ENCODE measurements around the gene ZBTB33.

Gene ZBTB33

DNA sequence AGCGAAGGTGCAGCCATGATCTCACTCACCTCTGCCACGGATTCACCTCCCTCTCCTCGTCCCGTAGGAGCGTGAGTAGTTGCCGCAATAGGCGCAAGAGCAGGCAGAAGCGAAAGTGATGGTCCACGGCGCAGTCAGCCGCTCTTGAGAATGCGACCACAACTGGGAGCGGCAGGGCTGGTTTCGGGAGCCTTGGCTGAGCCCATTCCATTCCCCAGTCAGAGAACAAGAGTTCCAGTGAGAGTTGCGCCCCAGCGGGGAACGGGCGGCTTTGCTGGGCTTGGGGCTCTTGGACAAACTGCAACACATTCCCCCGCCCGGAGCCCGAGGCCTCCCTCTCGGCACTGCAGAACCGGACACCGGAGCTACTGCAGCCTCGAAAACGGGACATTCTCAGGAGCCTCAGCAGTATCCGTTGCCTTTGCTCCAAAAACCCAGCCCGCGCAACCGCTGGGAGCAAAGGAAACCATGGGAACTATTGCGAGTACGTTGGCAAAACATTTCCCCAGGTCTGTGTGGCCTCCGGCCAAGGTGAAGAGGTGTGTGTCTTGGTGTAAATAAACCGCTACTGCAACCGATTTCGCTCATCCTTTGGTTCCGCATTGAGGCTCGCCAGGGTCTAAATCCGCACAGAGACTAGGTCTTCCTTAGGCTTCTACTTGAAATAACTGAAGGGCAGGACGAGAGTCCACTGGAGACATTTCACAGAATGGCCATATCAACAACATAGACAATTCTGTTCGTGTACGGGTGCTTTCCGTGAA, 5.7 kb upstream of the ZBTB33 start:
- Histone ChIP-seq H2AFZ (peak overlapping the region; percentile 90), H3K27ac (peak overlapping the region; percentile 91), H3K79me2 (peaks cover 7% of the 10 kb centered on the region), H3K9me3 (ENCODE audit: control insufficient read depth, low read length) (no peaks in the 10 kb centered on the region), H3K4me3 (ENCODE audit: low read depth, low read length) (peak overlapping the region; percentile 79), H3K36me3 (ENCODE audit: control insufficient read depth, insufficient read depth, low read length) (no peaks in the 10 kb centered on the region), H3K4me1 (no peaks in the 10 kb centered on the region), H3K9ac (no peak overlapping the region), H3K27me3 (ENCODE audit: control insufficient read depth, insufficient read depth, low read length) (no peaks in the 10 kb centered on the region), H3K4me2 (ENCODE audit: low read length) (peak overlapping the region; percentile 77)
- TF ChIP-seq, protein P1, sequence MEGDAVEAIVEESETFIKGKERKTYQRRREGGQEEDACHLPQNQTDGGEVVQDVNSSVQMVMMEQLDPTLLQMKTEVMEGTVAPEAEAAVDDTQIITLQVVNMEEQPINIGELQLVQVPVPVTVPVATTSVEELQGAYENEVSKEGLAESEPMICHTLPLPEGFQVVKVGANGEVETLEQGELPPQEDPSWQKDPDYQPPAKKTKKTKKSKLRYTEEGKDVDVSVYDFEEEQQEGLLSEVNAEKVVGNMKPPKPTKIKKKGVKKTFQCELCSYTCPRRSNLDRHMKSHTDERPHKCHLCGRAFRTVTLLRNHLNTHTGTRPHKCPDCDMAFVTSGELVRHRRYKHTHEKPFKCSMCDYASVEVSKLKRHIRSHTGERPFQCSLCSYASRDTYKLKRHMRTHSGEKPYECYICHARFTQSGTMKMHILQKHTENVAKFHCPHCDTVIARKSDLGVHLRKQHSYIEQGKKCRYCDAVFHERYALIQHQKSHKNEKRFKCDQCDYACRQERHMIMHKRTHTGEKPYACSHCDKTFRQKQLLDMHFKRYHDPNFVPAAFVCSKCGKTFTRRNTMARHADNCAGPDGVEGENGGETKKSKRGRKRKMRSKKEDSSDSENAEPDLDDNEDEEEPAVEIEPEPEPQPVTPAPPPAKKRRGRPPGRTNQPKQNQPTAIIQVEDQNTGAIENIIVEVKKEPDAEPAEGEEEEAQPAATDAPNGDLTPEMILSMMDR (IDR thresholded peaks at IDR 0.05) = no peak

DNA sequence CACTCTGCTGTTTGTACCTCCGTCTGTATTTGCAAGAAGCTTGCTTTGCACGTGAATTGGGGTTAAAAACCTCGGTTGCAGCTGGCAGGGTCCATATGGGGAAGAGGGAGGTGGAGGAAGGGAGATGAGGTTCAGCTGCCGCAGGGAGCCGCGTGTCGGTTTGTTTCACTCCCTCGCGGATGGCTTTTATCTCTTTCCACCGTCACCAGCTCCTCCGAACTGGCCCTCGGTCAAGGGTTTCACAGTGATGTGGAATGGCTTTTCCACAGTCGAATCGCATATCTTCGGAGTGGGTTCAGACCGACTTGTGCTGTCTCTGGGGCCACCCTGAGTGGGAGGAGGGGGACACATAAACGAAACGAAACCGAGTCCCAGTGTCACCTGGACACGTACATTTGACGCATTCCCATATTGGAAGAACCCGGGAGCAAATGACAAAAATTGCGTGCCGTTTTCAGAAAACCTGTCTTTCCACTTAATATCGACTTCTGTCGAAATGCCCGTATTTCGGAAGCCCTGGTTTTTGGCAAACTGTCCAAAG, 929 bp downstream of the ZBTB33 start:
- H3K79me2 ChIP-seq = no peaks in the 10 kb centered on the region
- H2AFZ ChIP-seq = peak overlapping the region; percentile 83
- H3K4me1 ChIP-seq = no peaks in the 10 kb centered on the region
- H3K36me3 ChIP-seq (ENCODE audit: control insufficient read depth, insufficient read depth, low read length) = no peaks in the 10 kb centered on the region
- peak overlapping the region; percentile 67 for H3K9ac ChIP-seq
- TF ChIP-seq, protein P1 (IDR thresholded peaks at IDR 0.05) = no peak
- H3K27me3 ChIP-seq (ENCODE audit: control insufficient read depth, insufficient read depth, low read length) = no peaks in the 10 kb centered on the region
- peak overlapping the region; percentile 74 for H3K4me2 ChIP-seq (ENCODE audit: low read length)
- no peaks in the 10 kb centered on the region for H3K9me3 ChIP-seq (ENCODE audit: control insufficient read depth, low read length)
- H3K27ac ChIP-seq = peak overlapping the region; percentile 87
- H3K4me3 ChIP-seq (ENCODE audit: low read depth, low read length) = peak overlapping the region; percentile 70

DNA sequence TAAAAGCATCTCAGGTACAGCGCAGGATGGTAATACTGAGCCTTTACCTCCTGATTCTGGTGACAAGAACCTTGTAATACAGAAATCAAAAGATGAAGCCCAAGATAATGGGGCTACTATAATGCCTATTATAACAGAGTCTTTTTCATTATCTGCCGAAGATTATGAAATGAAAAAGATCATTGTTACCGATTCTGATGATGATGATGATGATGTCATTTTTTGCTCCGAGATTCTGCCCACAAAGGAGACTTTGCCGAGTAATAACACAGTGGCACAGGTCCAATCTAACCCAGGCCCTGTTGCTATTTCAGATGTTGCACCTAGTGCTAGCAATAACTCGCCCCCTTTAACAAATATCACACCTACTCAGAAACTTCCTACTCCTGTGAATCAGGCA, 3.2 kb downstream of the ZBTB33 start:
- Histone ChIP-seq H3K36me3 (ENCODE audit: control insufficient read depth, insufficient read depth, low read length) (no peaks in the 10 kb centered on the region), H3K4me2 (ENCODE audit: low read length) (no peak overlapping the region), H3K27me3 (ENCODE audit: control insufficient read depth, insufficient read depth, low read length) (no peaks in the 10 kb centered on the region), H3K9me3 (ENCODE audit: control insufficient read depth, low read length) (no peaks in the 10 kb centered on the region), H2AFZ (no peak overlapping the region), H3K4me3 (ENCODE audit: low read depth, low read length) (no peak overlapping the region), H3K79me2 (no peaks in the 10 kb centered on the region), H3K9ac (no peak overlapping the region), H3K4me1 (no peaks in the 10 kb centered on the region), H3K27ac (no peak overlapping the region)
- TF ChIP-seq, protein P1 (IDR thresholded peaks at IDR 0.05) = no peak

DNA sequence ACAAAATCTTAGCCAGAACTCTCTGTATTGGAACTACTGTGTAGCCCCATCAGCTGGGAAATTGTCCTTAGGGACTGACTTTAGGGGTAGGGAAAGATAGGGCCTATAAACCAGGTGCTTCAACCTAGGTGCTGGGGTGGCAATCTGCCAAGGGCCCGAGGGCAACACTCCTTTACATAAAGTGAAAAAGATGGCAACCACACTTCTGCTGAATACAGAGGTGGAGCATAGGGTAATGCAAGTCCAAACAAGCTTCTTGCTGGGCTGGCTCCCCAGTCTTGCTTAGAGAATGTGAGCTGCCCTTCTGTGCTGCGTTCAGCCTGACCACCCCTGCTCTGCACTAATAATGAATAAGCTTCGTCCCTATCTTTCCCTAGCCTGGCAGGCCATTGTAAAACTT, 9.8 kb downstream of the ZBTB33 start:
- Histone ChIP-seq H2AFZ (no peak overlapping the region), H3K4me1 (no peaks in the 10 kb centered on the region), H3K27me3 (ENCODE audit: control insufficient read depth, insufficient read depth, low read length) (no peaks in the 10 kb centered on the region), H3K36me3 (ENCODE audit: control insufficient read depth, insufficient read depth, low read length) (no peaks in the 10 kb centered on the region), H3K4me2 (ENCODE audit: low read length) (no peak overlapping the region), H3K79me2 (no peaks in the 10 kb centered on the region), H3K9ac (no peak overlapping the region), H3K27ac (no peak overlapping the region), H3K9me3 (ENCODE audit: control insufficient read depth, low read length) (no peaks in the 10 kb centered on the region), H3K4me3 (ENCODE audit: low read depth, low read length) (no peak overlapping the region)
- TF ChIP-seq, protein P1 (IDR thresholded peaks at IDR 0.05) = no peak
